Astrocyte (in vitro differentiated cells and primary cell): ENCODE data around the gene DUSP11. TPM values are rescaled to one million over a fixed set of nuclear protein-coding genes. Genes with fewer than 3 reads are reported as not detected.
"Not testable (repeated sequence)": the region's sequence is repeated elsewhere in the genome, so short reads cannot be mapped to it uniquely, and the experiment has no call there.

ENCODE experiments used
- DNase-seq: peaks from one replicate; pipeline ENCODE4 v3.0.0-alpha.2; 2010; ENCODE audit warnings: low read depth
- FAIRE-seq: peaks from 2 replicates; lab custom pipeline; 2011; peaks lifted over from hg19 to GRCh38; lab: Jason Lieb, UNC
- H2AFZ ChIP-seq: 2 replicates; pipeline ENCODE4 v1.6.0; 2012; ENCODE audit warnings: low read depth, low read length, inconsistent platforms
- H3K27ac ChIP-seq: 2 replicates; pipeline ENCODE4 v1.5.1; 2011; ENCODE audit warnings: low read depth, low read length, inconsistent platforms
- H3K27me3 ChIP-seq: 2 replicates; pipeline ENCODE4 v1.6.0; 2011; ENCODE audit warnings: low read length, inconsistent platforms; ENCODE audit not compliant: insufficient read depth
- H3K36me3 ChIP-seq: 2 replicates; pipeline ENCODE4 v1.5.1; 2011; ENCODE audit warnings: low read length, inconsistent platforms; ENCODE audit not compliant: insufficient read depth
- H3K4me1 ChIP-seq: 2 replicates; pipeline ENCODE4 v1.5.1; 2011; ENCODE audit warnings: low read length, inconsistent platforms; ENCODE audit not compliant: insufficient read depth
- H3K4me2 ChIP-seq: 2 replicates; pipeline ENCODE4 v1.6.0; 2012; ENCODE audit warnings: low read length, inconsistent platforms
- H3K4me3 ChIP-seq: 2 replicates; pipeline ENCODE4 v1.5.1; 2011; ENCODE audit warnings: low read depth, mild to moderate bottlenecking, low read length, inconsistent platforms; ENCODE audit not compliant: insufficient read depth
- H3K79me2 ChIP-seq: 2 replicates; pipeline ENCODE4 v1.6.0; 2012; ENCODE audit warnings: mild to moderate bottlenecking, low read length, inconsistent platforms; ENCODE audit not compliant: insufficient read depth
- H3K9ac ChIP-seq: 2 replicates; pipeline ENCODE4 v1.6.0; 2012; ENCODE audit warnings: mild to moderate bottlenecking, low read length, inconsistent platforms
- H3K9me3 ChIP-seq: 2 replicates; pipeline ENCODE4 v1.5.1; 2012; ENCODE audit warnings: low read depth, mild to moderate bottlenecking, low read length, inconsistent platforms; ENCODE audit not compliant: insufficient read depth
- H4K20me1 ChIP-seq: 2 replicates; pipeline ENCODE4 v1.6.0; 2012; ENCODE audit warnings: low read length, inconsistent platforms; ENCODE audit not compliant: insufficient read depth
- H3K27ac Mint-ChIP-seq: one replicate; pipeline ENCODE4 v1.8.0; 2021; ENCODE audit warnings: mild to moderate bottlenecking, mixed read lengths; ENCODE audit not compliant: unreplicated experiment
- H3K27me3 Mint-ChIP-seq: one replicate; pipeline ENCODE4 v1.8.0; 2021; ENCODE audit warnings: low read depth, mixed read lengths; ENCODE audit not compliant: unreplicated experiment
- H3K36me3 Mint-ChIP-seq: one replicate; pipeline ENCODE4 v1.8.0; 2021; ENCODE audit warnings: low read depth, mixed read lengths; ENCODE audit not compliant: unreplicated experiment
- H3K4me1 Mint-ChIP-seq: one replicate; pipeline ENCODE4 v1.8.0; 2021; ENCODE audit warnings: low read depth, mixed read lengths; ENCODE audit not compliant: unreplicated experiment
- H3K4me3 Mint-ChIP-seq: one replicate; pipeline ENCODE4 v1.8.0; 2021; ENCODE audit warnings: mild to moderate bottlenecking, moderate library complexity, mixed read lengths; ENCODE audit not compliant: unreplicated experiment
- H3K9me3 Mint-ChIP-seq: one replicate; pipeline ENCODE4 v1.8.0; 2021; ENCODE audit warnings: mild to moderate bottlenecking, mixed read lengths; ENCODE audit not compliant: unreplicated experiment
- CTCF ChIP-seq: IDR thresholded peaks from 2 replicates; pipeline ENCODE4 v1.5.1; 2011; ENCODE audit warnings: low read depth, mild to moderate bottlenecking, inconsistent platforms, low read length, moderate library complexity; ENCODE audit not compliant: insufficient read depth
- EZH2 ChIP-seq: IDR thresholded peaks from 2 replicates; pipeline ENCODE4 v1.6.1; 2012; ENCODE audit warnings: mild to moderate bottlenecking, low read length, inconsistent platforms; ENCODE audit not compliant: insufficient read depth
- total RNA-seq: library from RNA; stranded (reverse); gene quantifications from 2 replicates; pipeline ENCODE4 v1.2.1, GENCODE V29; 2021

The DUSP11 gene
- total RNA-seq, 1 donor from 2014 or later: 39.6 TPM

GRCh38 chr2:73762571-73762970 lies 17.3 kb downstream of the DUSP11 start:
- Mint-ChIP-seq H3K27me3 (no peaks in the 10 kb centered on the region), H3K9me3 (no peaks in the 10 kb centered on the region), H3K27ac (no peak overlapping the region), H3K4me1 (peaks cover 7% of the 10 kb centered on the region), H3K36me3 (peaks cover 25% of the 10 kb centered on the region), H3K4me3 (no peak overlapping the region)
- no peak overlapping the region for H3K27ac ChIP-seq
- H3K9ac ChIP-seq: no peak overlapping the region
- no peaks in the 10 kb centered on the region for H3K79me2 ChIP-seq
- FAIRE-seq (no peak), DNase-seq (no peak)
- H3K27me3 ChIP-seq: no peaks in the 10 kb centered on the region
- peaks cover 27% of the 10 kb centered on the region for H4K20me1 ChIP-seq
- no peak overlapping the region for H3K4me2 ChIP-seq
- peaks cover 55% of the 10 kb centered on the region for H3K36me3 ChIP-seq
- H3K4me1 ChIP-seq: peaks cover 15% of the 10 kb centered on the region
- H2AFZ ChIP-seq: no peak overlapping the region
- TF ChIP-seq CTCF (no peak), EZH2 (no peak)
- H3K4me3 ChIP-seq: no peak overlapping the region
- no peaks in the 10 kb centered on the region for H3K9me3 ChIP-seq

DNA sequence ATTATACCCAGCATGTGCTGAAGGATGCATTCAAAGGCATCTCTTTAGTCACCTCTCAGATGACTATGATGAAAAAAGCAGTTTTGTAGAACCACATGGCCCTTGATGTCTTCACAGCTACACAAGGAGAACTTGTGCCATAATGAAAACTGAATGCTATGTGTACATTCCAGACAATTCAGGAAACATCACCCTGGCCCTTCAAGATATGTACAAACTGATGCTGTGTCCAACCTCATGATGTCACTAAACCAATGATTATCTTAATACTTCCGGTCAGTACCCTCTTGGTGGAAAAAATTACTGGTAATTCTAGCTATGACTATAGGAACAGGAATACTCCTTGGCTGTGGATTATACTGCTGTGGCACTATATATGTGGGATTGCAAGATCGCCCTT lies 20.0 kb downstream of the DUSP11 start:
- Histone ChIP-seq H3K9ac (no peak overlapping the region), H3K79me2 (no peaks in the 10 kb centered on the region), H3K27me3 (no peaks in the 10 kb centered on the region), H3K4me1 (peaks cover 15% of the 10 kb centered on the region), H3K9me3 (no peaks in the 10 kb centered on the region), H3K4me2 (peak overlapping the region; percentile 16), H3K4me3 (no peak overlapping the region), H4K20me1 (peaks cover 33% of the 10 kb centered on the region), H3K27ac (no peak overlapping the region), H2AFZ (no peak overlapping the region), H3K36me3 (peaks cover 43% of the 10 kb centered on the region)
- H3K4me3 Mint-ChIP-seq: no peak overlapping the region
- FAIRE-seq (no peak), DNase-seq (peak; percentile 18)
- TF ChIP-seq EZH2: no peak
- no peak for TF ChIP-seq CTCF
- peaks cover 20% of the 10 kb centered on the region for H3K36me3 Mint-ChIP-seq
- peaks cover 7% of the 10 kb centered on the region for H3K4me1 Mint-ChIP-seq
- no peaks in the 10 kb centered on the region for H3K9me3 Mint-ChIP-seq
- no peaks in the 10 kb centered on the region for H3K27me3 Mint-ChIP-seq
- H3K27ac Mint-ChIP-seq: no peak overlapping the region

DNA sequence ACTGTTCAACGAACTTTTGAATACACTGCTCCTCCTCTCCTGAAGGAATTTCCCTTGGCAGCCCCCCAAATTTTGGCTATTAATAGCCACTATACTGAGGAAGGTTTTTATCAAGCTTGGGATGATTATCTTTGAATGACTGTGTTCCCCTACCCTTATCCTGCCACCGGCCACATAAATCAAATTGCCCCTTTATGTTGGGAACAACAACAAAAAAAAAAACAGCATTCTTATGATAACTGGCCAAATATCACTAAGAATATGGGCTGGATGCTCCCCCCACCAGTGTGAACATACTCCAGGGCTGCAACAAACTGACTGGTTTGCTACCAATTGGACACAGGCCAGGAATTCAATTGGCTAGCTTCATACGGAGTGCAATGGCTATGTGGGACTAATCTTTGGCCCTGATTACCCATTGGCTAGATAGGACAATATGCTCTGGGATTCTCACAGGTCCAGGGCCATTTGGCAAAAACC lies 20.6 kb downstream of the DUSP11 start:
- no peak overlapping the region for H3K27ac Mint-ChIP-seq
- peak; percentile 51 for DNase-seq
- no peak overlapping the region for H3K9ac ChIP-seq
- H3K36me3 ChIP-seq: peaks cover 39% of the 10 kb centered on the region
- no peaks in the 10 kb centered on the region for H3K9me3 Mint-ChIP-seq
- TF ChIP-seq EZH2 (no peak), CTCF (no peak)
- H3K79me2 ChIP-seq: no peaks in the 10 kb centered on the region
- no peak overlapping the region for H3K4me3 Mint-ChIP-seq
- H3K9me3 ChIP-seq: no peaks in the 10 kb centered on the region
- H3K27me3 ChIP-seq: no peaks in the 10 kb centered on the region
- peak overlapping the region; percentile 16 for H3K4me2 ChIP-seq
- peaks cover 33% of the 10 kb centered on the region for H4K20me1 ChIP-seq
- H3K36me3 Mint-ChIP-seq: peaks cover 22% of the 10 kb centered on the region
- H3K27me3 Mint-ChIP-seq: no peaks in the 10 kb centered on the region
- no peak overlapping the region for H3K27ac ChIP-seq
- FAIRE-seq: no peak
- no peak overlapping the region for H3K4me3 ChIP-seq
- peaks cover 9% of the 10 kb centered on the region for H3K4me1 Mint-ChIP-seq
- H2AFZ ChIP-seq: no peak overlapping the region
- H3K4me1 ChIP-seq: peaks cover 15% of the 10 kb centered on the region

DNA sequence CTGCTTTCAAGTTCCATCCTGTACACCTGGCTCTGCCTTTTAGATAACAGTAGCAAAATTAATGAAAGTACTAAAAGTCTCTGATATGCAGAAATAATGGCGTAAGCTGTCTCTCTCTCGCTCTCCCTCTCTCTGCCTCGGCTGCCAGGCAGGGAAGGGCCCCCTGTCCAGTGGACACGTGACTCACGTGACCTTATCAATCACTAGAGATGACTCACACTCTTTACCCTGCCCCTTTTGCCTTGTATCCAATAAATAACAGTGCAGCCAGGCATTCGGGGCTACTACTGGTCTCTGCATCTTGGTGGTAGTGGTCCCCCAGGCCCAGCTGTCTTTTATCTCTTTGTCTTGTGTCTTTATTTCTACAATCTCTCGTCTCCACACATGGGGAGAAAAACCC lies 25.6 kb downstream of the DUSP11 start:
- H3K4me2 ChIP-seq, FAIRE-seq, H3K27ac Mint-ChIP-seq, DNase-seq, H3K9ac ChIP-seq, H3K27ac ChIP-seq, H3K4me3 ChIP-seq, H3K4me1 ChIP-seq, H3K27me3 ChIP-seq, H3K9me3 Mint-ChIP-seq, H3K4me1 Mint-ChIP-seq, H3K9me3 ChIP-seq, H3K79me2 ChIP-seq, H2AFZ ChIP-seq, H3K27me3 Mint-ChIP-seq: not testable (repeated sequence)
- Histone ChIP-seq H4K20me1 (peaks cover 30% of the 10 kb centered on the region), H3K36me3 (peaks cover 28% of the 10 kb centered on the region)
- Mint-ChIP-seq H3K36me3 (peaks cover 18% of the 10 kb centered on the region), H3K4me3 (peak overlapping the region; percentile 12)
